ENCODE measurements around the gene ARHGEF1. TPM values are rescaled to one million over a fixed set of nuclear protein-coding genes. Genes with fewer than 3 reads are reported as not detected.

Gene ARHGEF1
- total RNA-seq, 1 donor from 2014 or later: 638 TPM

DNA sequence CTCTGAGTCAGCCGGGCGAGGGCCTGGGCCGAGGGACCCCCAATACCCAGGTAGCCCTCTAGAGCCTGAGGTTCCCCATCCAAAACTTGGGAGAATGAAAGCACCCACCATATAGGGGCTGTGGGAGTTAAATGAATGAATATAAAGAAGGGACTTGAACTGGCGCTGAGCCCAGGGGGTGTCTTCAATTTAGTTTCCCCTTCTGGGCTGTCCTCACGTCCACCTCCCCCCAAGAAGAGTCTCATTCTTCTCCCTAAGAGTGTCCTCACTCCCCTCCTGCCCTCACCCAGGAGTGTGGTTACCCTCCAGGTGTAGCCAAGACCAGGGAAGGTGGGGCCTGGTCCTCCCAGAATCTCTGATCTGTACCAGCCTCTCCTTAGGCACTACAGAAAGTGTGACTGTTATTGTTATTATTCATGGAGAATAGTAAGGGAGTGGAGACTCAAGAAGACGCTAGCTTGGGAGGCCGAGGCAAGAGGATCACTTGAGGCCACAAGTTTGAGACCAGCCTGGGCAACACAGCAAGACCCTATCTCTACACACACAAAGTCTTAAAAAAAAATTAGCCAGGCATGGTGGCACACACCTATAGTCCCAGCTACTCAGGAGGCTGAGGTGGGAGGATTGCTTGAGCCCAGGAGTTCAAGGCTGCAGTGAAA lies 3.2 kb upstream of the ARHGEF1 start:
- intact Hi-C loops (cut with micrococcal nuclease): loop anchor here (5.0 to 10.0 kb wide), 2 partner anchors 403 to 525 kb away; partner anchors contain the start of gene TGFB1

DNA sequence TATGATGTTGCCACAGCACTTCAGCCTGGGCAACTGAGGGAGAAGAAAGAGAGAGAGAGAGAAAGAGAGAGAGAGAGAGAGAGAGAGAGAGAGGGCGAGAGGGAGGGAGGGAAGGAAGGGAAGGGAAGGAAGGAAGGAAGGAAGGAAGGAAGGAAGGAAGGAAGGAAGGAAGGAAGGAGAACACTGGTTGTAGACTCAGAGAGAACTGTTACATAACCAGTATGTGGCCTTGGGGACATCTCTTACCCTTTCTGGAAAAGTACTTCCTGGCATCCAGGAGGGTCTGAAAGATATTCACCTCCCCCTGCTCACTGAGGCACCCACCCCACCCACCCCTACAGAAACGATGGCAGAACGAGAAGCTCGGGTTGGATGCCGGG lies 2.7 kb upstream of the ARHGEF1 start:
- intact Hi-C loops (cut with micrococcal nuclease): loop anchor here (5.0 kb wide), 1 partner anchor 402 kb away; no protein-coding TSS in a partner anchor

DNA sequence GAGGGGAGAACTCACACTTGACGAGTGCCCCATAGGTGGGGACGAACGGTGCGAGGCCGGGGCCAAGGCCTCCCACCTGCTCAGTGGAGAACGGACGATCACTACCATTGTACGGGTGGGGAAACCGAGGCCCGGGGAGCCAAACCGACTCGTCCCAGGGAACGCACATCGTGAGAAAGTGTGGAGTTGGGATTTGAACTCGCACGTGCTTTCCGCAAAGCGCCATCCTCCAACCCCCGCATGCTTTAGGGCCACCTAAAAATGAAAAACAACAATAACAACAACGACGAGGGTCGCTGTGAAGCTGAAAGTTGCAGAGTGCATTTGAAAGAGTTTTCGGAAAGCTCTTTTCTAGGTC lies 458 bp downstream of the ARHGEF1 start:
- intact Hi-C loops (cut with micrococcal nuclease): loop anchor here (5.0 kb wide), 1 partner anchor 399 kb away; no protein-coding TSS in a partner anchor

DNA sequence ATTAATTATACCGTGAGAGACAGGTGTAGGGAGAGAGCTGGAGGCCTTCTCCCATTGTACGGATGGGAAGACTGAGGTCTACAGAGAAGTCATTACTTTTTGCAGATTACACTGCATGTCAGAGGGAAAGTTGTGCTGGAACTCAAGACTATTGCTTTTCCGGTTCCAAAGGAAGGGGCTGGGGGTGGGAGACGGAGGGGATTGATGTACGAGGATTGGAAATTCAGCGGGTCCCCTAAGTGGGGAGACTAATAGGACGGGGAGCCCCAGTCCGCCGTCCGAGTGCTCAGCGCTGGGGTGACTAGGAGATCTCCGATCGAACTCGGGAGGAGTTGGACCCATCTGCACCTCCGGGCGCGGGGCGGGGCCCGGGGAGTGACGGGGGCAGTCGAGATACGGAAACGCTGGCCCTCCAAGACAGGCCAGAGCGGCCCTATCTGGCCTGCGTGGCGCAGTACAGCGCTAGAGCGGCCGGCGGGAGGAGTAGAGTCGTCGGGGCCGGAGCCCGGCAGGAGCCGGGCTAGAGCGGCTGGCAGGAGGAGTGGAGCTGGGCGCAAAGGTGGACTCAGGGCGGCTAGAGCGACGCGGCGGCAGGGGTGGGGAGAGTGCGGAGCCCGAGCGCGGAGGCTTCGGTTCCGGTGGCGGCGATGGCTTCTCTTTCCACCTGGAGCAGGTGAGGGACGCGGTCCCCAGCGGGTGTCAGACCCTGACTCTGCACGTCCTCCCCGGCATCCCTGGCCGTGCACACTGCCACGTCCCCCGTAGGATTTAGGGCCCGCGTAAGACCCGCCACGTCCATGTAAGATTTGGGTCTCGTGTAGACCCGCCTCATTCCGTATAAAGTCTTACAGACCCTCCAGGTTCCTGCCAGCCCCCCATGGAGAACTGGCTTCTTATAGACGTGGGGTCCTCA lies 1.1 kb downstream of the ARHGEF1 start:
- intact Hi-C loops (cut with micrococcal nuclease): loop anchor here (1.0 to 5.0 kb wide), 7 partner anchors 9 to 398 kb away; partner anchors contain the start of genes GSK3A and RABAC1

DNA sequence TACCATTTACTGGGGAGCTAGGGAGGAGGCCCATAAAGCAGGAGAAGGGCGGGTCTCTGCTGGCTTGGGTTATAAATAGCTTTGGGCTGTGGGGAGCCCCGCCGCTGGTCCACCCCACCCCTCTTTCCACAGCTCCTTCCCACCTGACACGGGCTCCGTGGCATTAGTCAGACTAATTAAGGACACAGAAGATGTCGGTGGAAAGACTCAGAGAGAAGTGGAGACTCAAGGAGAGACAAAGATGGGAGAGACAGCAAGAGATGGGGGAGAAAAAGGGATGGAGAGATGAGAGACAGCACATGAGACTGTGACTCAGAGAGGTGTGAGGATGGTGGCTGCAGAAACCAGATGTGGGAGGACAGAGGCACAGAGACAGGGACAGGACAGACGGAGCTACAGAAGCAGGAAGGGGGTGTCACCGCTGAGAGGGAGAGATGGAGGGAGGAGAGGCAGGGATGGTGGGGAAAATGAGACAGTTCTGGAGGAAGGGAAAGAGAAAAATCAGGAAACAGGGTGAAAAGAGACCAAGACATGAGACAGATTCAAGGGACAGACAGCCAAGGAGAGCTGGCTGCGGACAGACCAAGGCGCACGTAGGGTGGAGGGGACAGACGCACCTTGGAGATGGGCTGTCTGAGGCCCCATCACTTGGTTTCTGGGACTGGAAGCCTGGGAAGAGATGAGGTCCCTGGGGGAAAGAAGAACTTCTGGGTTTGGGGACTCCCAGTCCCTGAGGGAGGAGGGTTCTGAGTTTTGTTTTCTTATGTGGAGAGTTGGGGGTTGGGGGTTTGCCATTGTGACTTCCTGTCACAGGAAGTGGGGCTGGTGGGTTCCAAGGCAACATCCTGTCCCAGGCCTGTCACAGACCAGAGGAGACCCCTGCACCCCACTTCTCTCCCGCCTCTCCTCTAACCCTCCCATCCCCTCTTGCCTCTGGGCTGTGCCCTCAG lies 4.1 kb downstream of the ARHGEF1 start:
- intact Hi-C loops (cut with micrococcal nuclease): loop anchor here (1.0 to 2.0 kb wide), 4 partner anchors 16 to 71 kb away; partner anchors contain the start of gene ERFL

DNA sequence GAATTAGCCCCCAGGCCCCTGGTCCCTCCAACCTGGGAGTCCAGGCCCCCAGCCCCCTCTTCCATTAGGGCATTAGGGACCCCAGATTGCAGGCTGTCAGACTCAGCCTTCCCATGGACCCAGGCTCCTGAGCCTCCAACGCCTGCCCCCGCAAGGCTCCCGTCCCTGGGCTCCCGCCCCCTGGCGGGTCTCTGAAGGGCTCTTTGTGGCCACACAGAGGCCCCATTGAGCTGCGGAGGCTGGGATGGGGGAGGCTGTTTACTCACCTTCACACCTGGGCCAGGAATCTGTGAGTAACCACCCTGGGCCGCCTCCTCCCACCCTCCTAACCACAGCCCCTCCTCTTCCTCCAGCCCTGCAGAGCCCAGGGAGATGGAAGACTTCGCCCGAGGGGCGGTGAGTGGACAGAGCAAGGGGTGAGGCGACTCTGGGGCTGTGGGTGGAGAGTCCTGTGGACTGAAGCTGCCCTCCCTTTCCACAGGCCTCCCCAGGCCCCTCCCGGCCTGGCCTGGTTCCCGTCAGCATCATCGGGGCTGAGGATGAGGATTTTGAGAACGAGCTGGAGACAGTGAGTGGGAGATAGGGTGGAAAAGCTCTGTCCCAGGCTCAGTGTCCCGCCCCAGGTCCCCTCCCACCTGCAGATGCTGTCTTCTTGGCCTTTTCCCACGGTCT lies 4.9 kb downstream of the ARHGEF1 start:
- intact Hi-C loops (cut with micrococcal nuclease): loop anchor here (1.0 to 2.0 kb wide), 4 partner anchors 17 to 70 kb away; partner anchors contain the start of gene ERFL

DNA sequence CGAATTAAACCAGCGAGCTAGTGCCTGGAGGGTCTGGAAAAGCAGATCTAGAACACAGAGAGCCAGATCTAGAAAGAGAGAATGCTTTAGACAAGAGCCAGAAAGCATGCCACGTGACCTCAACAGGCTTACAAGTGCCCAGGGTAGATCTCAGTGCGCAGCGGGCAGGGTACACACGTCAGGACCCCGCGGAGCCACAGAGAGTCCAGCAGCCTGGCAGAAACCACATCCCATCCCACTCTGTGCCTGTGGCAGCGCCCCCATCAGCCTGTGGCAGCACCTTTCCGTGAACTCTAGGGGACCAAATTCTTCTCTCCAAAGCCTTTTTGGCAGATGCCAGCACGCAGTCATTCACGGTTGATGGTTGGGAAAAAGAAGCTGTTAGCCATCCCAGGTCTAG lies 5.9 kb downstream of the ARHGEF1 start:
- intact Hi-C loops (cut with micrococcal nuclease): no loop called here

DNA sequence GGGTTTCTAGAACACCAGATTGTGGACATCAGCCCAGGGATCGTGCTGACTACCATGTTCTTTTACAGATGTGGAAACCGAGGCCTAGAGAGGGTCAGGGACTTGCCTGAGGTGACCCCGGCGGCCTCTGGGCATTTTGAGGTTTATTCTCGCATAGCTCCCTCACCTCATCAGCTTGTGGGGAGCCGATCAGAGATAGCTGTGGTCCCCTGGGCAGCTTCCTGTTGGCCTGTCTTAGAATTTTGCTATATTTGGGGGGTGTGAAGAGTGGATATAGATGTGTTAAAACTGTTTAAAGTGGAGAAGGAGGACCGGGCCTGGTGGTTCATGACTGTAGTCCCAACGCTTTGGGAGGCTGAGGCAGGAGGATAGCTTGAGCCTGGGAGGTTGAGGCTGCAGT lies 6.9 kb downstream of the ARHGEF1 start:
- intact Hi-C loops (cut with micrococcal nuclease): no loop called here

DNA sequence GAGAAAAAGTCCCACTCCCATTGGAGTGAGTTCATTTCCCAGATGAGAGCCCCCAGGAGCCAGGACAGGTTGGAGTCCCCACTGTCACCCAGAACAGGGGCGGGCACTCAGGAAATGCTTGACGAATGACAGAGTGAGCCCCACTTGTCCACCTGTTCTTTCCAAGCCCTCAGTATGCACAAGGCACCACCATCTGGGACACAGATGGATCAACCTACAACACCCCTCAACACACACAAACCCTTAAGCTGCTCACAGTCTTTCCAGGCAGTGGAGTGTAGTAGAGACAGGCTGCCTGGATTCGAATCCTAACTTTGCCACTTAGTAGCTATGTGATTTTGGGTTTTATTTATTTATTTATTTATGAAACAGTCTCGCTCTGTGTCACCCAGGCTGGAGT lies 8.0 kb downstream of the ARHGEF1 start:
- intact Hi-C loops (cut with micrococcal nuclease): no loop called here

DNA sequence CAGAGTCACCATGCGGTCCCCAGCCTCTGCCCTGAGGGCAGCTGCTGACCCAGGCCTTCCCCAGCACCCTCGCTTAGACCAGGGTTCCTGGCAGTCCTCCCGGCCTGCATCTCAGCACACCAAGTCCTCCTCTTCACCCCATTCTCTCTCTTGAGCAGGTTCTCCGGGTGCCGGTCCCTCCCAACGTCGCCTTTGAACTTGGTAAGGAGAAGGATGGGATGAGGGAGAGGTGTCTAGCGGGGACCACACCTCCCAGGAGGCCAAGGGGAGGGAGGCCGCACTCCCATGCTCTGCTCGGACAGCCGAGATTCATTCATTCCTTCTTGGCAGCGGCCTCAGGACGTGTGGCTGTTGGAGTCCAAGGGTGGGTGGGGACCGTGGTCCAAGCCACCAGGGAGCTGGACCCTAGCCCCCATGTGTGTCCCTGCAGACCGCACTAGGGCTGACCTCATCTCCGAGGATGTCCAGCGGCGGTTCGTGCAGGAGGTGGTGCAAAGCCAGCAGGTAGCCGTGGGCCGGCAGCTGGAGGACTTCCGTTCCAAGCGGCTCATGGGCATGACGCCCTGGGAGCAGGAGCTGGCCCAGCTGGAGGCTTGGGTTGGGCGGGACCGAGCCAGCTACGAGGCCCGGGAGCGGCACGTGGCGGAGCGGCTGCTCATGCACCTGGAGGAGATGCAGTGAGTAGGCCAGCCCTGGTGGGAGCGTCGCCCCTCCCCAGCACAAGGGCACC lies 9.4 kb downstream of the ARHGEF1 start:
- intact Hi-C loops (cut with micrococcal nuclease): no loop called here

DNA sequence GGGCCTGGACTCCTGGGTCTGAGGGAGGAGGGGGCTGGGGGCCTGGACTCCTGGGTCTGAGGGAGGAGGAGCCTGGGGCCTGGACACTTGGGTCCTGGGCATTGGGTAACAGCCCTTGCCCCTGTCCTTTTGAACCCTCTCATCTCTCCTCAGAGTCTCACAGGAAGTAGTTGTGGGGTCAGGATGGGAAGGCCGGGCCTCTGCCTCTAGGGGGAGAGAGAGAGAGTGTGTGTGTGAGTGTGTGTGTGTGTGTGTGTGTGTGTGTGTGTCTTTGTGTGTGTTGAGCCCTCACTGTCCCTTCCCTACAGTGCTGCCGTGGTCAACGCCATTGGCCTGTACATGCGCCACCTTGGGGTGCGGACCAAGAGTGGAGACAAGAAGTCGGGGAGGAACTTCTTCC lies 10.9 kb downstream of the ARHGEF1 start:
- intact Hi-C loops (cut with micrococcal nuclease): no loop called here

DNA sequence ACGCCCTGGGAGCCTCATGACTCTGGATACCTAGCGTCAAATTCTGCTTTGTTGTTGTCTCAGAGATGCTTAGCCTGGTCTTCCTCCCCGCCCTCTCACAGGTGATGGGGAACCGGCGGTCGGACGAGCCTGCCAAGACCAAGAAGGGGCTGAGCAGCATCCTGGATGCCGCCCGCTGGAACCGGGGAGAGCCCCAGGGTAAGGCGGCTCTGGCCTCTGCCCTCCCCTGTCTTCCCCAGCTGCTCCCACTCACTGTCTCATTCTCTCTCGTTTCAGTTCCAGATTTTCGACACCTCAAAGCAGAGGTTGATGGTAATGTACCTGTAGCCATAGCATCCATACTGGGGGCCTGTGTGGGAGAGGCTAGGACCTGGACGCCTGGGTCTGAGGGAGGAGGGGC lies 11.4 kb downstream of the ARHGEF1 start:
- intact Hi-C loops (cut with micrococcal nuclease): no loop called here

DNA sequence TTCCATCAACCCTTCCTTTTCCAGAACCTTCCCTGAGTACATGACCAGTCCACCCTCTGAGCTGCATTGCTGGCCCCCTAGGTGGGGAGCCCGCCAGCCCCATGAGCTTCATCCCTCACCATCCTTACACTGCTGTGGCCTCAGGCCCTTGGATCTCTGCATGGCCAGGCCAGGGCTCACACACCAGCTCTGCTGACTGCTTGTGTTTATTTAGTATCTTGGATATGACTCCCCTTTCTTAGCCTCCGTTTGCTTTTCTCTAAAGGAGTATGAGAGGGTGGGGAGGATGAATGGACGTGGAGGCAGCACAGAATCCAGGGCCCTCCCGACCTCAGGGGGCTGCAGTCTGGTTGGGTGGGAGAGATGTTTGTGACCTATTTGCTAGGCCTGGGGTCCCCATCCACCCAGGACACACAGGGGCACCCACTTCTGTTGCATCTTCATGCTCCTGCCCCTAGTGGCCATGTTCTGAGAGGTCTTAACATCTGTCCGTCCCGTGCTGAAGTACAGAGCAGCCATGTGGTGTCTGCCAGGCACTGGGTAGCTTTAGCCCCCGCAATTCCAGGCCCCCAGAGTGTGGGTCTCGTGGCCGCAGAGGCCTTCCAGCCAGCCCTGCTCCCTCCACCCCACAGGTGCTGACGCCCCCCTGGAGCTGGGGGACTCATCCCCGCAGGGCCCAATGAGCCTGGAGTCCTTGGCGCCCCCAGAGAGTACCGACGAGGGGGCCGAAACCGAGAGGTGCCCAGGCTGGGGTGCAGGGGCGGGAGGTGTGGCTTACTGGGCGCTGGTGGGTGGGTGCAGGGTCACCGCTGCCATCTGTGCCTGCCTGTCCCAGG lies 13.0 kb downstream of the ARHGEF1 start:
- intact Hi-C loops (cut with micrococcal nuclease): no loop called here

DNA sequence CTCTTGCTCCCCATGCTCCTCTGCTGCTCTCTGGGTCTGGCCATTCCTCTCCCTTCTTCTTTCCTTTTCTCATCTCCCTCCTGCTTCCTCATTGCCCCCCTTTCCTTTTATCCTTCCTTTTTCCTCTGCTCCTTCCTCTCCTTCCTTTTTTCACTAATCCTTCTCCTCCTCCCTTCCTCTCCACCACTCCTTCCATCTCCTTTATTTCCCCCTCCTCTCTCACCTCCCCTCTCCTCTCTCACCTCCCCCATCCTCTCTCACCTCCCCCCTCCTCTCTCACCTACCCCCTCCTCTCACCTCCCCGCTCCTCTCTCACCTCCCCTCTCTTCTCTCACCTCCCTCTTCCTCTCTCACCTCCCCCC lies 13.6 kb downstream of the ARHGEF1 start:
- intact Hi-C loops (cut with micrococcal nuclease): no loop called here

DNA sequence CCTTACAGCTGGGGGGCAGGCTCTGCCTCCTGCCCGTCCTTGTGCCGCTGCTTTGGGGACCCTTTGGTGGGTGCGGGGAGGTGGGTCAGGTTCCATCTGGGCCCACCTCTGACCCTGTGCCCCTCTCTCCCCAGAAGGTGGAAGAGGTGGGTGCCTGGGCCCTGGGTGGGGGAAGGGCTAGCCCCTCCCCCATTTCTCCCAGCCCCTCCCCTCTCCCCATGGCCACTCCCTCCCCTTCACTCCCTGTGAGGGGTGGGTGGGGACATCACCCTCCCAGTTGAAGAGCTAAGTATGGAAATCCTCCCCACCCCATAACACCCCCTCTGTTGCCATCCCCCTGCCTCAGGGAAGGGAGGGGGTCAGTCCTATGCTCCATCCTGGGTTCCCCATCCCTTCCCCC lies 14.2 kb downstream of the ARHGEF1 start:
- intact Hi-C loops (cut with micrococcal nuclease): no loop called here

DNA sequence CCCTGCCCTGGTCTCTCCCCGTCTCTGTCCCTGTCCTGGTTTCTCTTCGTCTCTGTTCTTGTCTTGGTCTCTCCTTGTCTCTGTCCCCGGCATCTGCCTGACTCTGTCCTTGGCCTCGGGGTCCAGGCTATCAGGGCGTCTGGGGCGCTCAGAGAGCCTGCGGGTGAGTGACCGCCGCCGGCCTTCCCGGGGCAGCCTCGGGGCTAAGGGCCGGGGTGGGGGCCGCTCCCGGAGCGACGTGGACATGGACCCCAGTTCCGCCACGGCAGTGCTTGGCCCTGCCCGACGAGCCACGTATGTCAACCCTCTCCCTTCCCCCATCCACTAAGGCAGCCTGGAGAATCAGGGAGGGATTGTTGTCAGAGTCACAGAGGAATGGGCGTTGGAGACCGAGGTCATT lies 14.8 kb downstream of the ARHGEF1 start:
- intact Hi-C loops (cut with micrococcal nuclease): no loop called here

DNA sequence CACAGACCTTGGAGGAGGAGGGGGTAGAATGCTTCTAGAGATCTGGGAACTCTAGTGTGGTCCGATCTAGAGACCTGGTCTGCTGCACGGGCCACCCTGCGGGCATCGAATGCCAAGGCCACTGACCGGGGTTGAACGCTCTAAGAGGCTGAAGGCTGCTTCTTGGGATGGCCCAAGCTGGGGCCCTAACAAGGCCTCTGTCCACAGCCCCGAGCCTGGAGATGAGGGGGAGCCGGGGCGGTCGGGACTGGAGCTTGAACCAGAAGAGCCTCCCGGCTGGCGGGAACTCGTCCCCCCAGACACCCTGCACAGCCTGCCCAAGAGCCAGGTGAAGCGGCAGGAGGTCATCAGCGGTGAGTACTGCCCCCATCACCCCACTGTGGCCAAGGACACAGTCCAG lies 15.3 kb downstream of the ARHGEF1 start:
- intact Hi-C loops (cut with micrococcal nuclease): no loop called here

DNA sequence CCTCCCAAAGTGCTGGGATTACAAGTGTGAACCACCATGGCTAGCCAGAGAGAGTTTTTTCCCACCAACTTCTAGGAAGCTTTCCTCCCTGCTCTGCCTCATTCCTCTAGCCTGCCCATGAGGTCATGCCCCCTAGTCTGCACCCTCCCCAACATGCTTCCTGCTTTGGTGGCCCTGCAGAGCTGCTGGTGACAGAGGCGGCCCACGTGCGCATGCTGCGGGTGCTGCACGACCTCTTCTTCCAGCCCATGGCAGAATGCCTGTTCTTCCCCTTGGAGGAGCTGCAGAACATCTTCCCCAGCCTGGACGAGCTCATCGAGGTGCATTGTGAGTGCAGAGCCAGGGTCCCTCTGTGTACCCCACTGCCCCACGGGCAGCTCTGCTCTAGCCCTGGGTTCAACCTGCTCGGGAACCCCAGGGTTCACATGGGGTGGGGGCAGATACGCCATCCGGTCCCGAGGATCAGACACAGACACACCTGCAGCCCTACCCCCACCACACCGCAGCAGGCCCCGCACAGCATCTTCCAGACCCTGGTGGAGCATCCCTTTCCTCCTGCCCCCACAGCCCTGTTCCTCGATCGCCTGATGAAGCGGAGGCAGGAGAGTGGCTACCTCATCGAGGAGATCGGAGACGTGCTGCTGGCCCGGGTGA lies 18.9 kb downstream of the ARHGEF1 start:
- intact Hi-C loops (cut with micrococcal nuclease): no loop called here

DNA sequence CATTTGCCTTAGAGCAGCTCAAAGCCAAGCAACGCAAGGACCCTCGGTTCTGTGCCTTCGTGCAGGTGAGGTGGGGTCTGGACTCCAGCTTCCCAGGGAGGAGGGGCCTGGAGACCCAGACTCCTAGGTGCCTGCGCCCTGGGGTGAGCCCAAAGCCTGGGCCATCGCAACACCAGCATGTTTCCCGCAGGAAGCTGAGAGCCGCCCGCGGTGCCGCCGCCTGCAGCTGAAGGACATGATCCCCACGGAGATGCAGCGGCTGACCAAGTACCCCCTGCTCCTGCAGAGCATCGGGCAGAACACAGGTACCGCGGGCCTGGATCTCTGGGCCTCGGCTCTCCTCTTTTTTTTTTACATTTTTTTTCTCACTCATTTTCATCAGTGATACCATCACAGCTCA lies 19.6 kb downstream of the ARHGEF1 start:
- intact Hi-C loops (cut with micrococcal nuclease): no loop called here
